Measurements from ENCODE around the gene SAMD8. TPM values are rescaled to one million over a fixed set of nuclear protein-coding genes. Genes with fewer than 3 reads are reported as not detected.

SAMD8 gene
- total and polyA plus RNA-seq, 2 donors (not counting 1 experiment from before 2014, with no cell fraction given), result 15.9 to 35.7 TPM

DNA sequence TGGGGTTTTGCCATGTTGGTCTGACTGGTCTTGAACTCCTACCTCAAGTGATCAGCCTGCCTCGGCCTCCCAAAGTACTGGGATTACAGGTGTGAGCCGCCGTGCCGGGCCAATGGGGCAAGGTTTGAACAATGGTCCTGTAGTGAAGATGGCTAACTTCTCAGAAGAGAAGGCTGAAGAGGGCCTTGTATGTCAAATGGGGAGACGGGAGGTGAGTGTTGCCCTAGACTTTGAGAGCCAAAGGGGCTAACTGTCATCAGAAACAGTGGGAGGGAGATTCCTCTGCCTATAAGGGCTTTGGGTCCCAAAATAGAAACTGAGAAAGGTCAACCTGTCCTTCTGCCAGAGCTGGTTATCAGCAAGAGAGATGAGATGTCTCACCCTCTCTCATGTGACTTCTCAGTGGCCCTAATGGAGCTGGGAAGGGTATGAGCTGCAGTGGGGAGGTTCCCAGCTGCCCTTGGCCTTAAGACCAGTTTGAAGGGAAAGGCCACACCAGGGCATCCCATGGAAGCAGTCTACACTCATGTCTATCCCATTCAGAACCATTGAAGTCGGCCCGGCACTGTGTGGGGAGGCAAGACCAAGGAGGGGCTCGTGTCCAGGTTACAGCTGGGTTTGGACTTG is 1.3 kb upstream of the SAMD8 start:
- whole genome bisulfite sequencing (ENCODE audit: insufficient coverage), result 96% methylated on average over 5 of the region's 8 CpGs
- Mint-ChIP-seq H3K9me3 (ENCODE audit: insufficient read depth) (no peaks in the 10 kb centered on the region), H3K4me3 (peak overlapping the region; percentile 89), H3K27ac (peak overlapping the region; percentile 90), H3K4me1 (peaks cover 38% of the 10 kb centered on the region), H3K27me3 (no peaks in the 10 kb centered on the region)
- Histone ChIP-seq H2AFZ (ENCODE audit: insufficient read depth, low read depth, low read length, poor library complexity, severe bottlenecking) (peak overlapping the region; percentile 66), H3K4me3 (ENCODE audit: control extremely low read depth in 1 of 5, extremely low read depth in 1 of 5, insufficient read depth in 1 of 5, low read depth in 2 of 5, low read length in 4 of 5) (peak overlapping the region in 1 of 5 experiments; percentile 73), H3K4me1 (ENCODE audit: control insufficient read depth in 2 of 2, insufficient read depth in 2 of 2, low read length in 2 of 2) (peaks cover 18 to 24% of the 10 kb centered on the region in 2 donors), H3K27me3 (replicated peaks in 1 of 4; ENCODE audit: control extremely low read depth in 1 of 4, control insufficient read depth in 3 of 4, insufficient read depth in 4 of 4, low read length in 3 of 4) (no peaks in the 10 kb centered on the region), H4K20me1 (ENCODE audit: control insufficient read depth, insufficient read depth, low read length, poor library complexity, severe bottlenecking) (peaks cover under 1% of the 10 kb centered on the region), H3K79me2 (ENCODE audit: control insufficient read depth, insufficient read depth, low read length) (peaks cover 40% of the 10 kb centered on the region), H3K9me3 (ENCODE audit: control extremely low read depth in 1 of 3, control insufficient read depth in 2 of 3, insufficient read depth in 1 of 3, low read length in 2 of 3) (no peaks in the 10 kb centered on the region), H3K36me3 (replicated peaks in 1 of 2; ENCODE audit: control extremely low read depth in 1 of 2, control insufficient read depth in 1 of 2, extremely low read depth in 1 of 2, insufficient read depth in 2 of 2, low read length in 1 of 2) (peaks cover 0 to 3% of the 10 kb centered on the region in 2 experiments), H3K4me2 (replicated peaks; ENCODE audit: low read depth, low read length, poor library complexity, severe bottlenecking) (peak overlapping the region; percentile 93), H3K9ac (ENCODE audit: low read length) (peak overlapping the region; percentile 100), H3K27ac (ENCODE audit: low read length in 2 of 2) (peak overlapping the region; percentile 98)
- ATAC-seq (ENCODE audit: low read depth), result no peak
- ChIA-PET POLR2A (no interaction called here), CTCF (interaction anchor here (1.2 to 2.2 kb wide), 2 partner anchors 10 to 691 kb away, joined by 3 to 10 read pairs; no protein-coding TSS in a partner anchor)
- TF ChIP-seq EZH2 (IDR thresholded peaks at IDR 0.05; ENCODE audit: borderline replicate concordance, insufficient read depth, low read depth, low read length, poor library complexity, severe bottlenecking), result no peak
- TF ChIP-seq, protein P1, sequence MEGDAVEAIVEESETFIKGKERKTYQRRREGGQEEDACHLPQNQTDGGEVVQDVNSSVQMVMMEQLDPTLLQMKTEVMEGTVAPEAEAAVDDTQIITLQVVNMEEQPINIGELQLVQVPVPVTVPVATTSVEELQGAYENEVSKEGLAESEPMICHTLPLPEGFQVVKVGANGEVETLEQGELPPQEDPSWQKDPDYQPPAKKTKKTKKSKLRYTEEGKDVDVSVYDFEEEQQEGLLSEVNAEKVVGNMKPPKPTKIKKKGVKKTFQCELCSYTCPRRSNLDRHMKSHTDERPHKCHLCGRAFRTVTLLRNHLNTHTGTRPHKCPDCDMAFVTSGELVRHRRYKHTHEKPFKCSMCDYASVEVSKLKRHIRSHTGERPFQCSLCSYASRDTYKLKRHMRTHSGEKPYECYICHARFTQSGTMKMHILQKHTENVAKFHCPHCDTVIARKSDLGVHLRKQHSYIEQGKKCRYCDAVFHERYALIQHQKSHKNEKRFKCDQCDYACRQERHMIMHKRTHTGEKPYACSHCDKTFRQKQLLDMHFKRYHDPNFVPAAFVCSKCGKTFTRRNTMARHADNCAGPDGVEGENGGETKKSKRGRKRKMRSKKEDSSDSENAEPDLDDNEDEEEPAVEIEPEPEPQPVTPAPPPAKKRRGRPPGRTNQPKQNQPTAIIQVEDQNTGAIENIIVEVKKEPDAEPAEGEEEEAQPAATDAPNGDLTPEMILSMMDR (IDR thresholded peaks at IDR 0.05), result no peak
- DNase-seq, result no peak
- intact Hi-C loops (cut with micrococcal nuclease), result loop anchor here (2.0 to 5.0 kb wide), 3 partner anchors 958 to 1857 kb away; partner anchors contain the start of genes ADK, AP3M1 and MRPS16

All from B cell (primary cell).